Right ventricle myocardium superior (tissue), 1 donor: ENCODE data around the gene FBLN1. TPM values are rescaled to one million over a fixed set of nuclear protein-coding genes. Genes with fewer than 3 reads are reported as not detected.
A peak's percentile ranks its signal among the peaks of the same experiment; 100 is the strongest.
"Not testable (repeated sequence)": the region's sequence is repeated elsewhere in the genome, so short reads cannot be mapped to it uniquely, and the experiment has no call there.

ENCODE experiments used
- ATAC-seq: fragments of 200-7000 bp; cut with Tn5 transposase; one replicate; pipeline ENCODE4 v1.9.1; 2020; ENCODE audit warnings: mild to moderate bottlenecking; ENCODE audit not compliant: poor library complexity
- DNase-seq: peaks from one replicate; pipeline ENCODE4 v3.0.0-alpha.2; 2020
- intact Hi-C: fragments of 100-400 bp; cut with DNase I; formaldehyde crosslinking; loops from one replicate; pipeline ENCODE4 v1.11.2; 2022
- total RNA-seq: library from RNA; stranded (reverse); fragmentation: NEBNext Ultra II Directional; extraction: Animal tissue kit (Norgen Biotek cat#: 25700); gene quantifications from one replicate; pipeline ENCODE4 v1.2.1, GENCODE V29; 2021
- donor health status: DM: no; HTN: yes; CAD: no; lungs with severe emphysema.

Gene FBLN1
- total RNA-seq, 1 donor from 2014 or later = 89.5 TPM

DNA sequence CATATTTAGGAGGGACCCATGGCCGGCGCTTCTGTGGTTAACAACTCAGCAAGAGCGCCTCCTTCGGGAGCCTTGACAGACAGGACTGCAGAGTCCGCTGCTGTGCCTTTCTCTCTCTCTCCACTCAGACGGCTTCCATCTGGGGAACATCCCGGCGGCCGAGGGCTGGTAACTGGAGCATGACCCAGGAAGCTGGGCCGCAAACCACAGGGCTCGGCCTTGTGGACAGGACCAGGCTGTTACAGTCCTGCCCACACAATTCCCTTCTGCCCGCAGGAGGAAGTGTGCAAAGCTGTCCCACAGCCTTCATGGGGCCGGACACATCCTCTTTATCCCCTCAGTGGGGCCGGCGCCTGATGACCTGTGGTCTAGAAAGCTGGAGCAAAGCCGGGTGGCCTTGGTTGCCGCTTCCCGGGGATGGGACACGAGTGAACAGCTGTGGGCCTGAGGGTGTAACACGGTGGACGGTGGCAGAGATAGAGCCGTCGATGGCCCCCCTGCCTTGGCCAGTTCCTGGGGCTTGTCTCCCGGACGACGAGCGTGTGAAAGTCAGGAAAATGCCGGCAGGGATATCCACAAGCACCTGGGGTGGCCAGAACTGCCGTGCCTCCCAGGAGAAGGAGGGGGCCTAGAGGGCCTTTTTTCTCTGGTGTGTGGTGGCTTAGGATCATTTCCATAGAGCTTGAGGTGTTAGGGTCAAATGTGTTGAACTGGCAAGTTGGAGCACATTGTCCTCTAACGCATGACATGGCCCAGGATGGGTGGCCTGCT lies 50.1 kb downstream of the FBLN1 start:
- DNase-seq (peak; percentile 85), ATAC-seq (peak; percentile 59)
- intact Hi-C loops = loop anchor here (2.0 to 5.0 kb wide), 2 partner anchors 112 to 285 kb away; no protein-coding TSS in a partner anchor

DNA sequence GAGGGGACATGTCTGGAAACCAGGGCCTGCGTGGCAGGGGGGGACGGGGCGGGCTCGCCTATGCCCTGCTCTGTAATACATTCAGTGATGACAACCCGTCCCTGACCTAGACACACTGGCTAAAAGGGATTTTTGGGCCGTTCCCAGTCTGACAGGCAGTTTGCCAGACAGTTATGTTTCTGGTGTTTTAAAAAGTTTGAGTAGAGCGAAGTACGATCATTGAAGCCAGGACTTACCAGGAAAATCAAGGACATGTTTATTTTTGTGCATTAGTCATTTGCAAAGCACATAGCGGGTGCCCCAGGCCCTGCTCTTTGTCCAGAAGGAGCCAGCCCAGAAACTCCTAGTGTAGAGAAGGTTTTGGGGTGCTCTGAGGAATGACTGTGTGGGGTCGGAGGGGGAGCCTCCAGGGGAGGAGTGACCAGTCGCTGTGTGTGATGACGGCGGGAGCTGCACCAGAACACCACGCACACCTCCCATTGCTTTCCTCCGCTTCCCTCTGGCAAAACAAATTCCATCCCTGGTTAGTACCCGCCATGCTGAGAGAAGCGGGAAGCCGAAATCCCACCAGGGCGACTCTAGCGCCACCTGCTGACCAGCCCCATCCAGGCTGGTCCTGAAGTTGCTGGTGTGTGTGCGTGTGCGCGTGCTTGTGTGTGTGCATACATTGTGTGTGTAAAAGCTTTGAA lies 50.8 kb downstream of the FBLN1 start:
- intact Hi-C loops = loop anchor here (2.0 to 5.0 kb wide), 2 partner anchors 113 to 286 kb away; no protein-coding TSS in a partner anchor
- DNase-seq (peak; percentile 85), ATAC-seq (peak; percentile 69)

DNA sequence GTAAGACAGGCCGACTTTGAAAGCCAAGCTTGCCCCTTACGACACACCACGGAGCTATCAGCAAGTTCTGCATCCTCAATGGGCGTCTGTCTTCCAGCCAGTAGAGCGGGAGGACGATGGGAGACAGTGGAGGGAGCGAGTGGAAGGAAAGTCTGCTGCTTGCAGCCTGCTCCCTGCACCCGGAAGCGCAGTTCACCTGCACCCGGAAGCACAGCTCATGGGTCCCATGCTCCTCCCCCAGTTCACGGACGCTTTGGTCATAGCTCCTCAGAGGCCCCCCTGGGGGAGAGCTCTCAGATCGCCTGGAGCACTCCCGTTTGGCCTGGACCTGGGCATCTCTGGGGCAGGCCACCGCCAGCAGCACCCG lies 51.3 kb downstream of the FBLN1 start:
- no peak for ATAC-seq
- DNase-seq = no peak
- intact Hi-C loops = loop anchor here (5.0 kb wide), 1 partner anchor 287 kb away; no protein-coding TSS in a partner anchor

DNA sequence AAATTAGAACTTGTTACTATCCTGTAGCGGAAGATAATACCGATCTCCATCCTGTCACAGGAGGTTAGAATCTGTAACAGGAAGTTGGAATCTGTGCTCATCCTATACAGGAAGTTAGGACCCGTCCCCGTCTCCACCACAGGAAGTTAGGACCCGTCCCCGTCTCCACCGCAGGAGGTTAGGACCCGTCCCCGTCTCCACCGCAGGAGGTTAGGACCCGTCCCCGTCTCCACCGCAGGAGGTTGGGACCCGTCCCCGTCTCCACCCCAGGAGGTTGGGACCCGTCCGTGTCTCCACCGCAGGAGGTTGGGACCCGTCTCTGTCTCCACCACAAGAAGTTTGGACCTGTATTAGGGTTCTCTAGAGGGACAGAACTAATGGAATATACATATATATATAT lies 52.2 kb downstream of the FBLN1 start:
- intact Hi-C loops = loop anchor here (5.0 kb wide), 1 partner anchor 288 kb away; no protein-coding TSS in a partner anchor
- no peak for DNase-seq

DNA sequence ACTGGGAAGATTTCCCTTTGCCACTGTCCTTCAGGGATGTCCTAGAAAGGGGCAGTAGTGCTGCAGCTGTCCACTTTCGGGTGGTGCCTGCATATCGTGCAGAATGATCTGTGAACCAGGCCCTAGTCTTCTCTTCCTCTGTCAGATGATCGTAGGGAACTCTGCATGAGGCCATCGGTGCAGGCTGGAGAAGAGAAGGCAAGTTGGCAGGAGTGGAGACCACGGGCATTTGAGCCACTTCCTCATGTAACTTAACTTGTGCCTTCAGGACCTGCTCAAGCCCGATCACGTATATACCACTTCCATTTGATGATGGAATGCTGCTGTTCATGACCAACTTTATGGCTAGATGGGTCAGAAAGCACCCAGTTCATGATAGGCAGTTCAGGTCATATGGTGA lies 55.2 kb downstream of the FBLN1 start:
- DNase-seq, intact Hi-C loops, ATAC-seq: not testable (repeated sequence)

More for the DNA sequence above, 52.2 kb downstream of the FBLN1 start:
- no peak for ATAC-seq

DNA sequence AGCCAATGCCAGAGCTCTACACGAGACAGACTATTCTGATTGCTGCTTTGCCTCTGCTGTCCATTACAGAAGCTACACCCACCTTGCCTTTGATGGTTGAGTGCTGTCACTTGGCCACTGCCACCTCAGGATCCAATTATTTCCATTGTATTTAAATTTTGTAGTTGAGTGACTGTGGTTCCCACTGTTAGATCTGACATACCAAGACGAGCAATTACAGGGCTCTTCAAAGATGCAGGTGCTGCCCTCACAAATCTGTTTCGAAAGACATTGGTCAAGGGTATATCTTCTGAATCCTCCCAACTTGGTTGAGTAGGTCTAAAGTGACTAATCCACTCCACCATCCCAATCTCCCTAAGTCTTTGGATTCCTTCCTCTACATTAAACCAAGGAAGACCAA lies 57.4 kb downstream of the FBLN1 start:
- ATAC-seq, DNase-seq, intact Hi-C loops: not testable (repeated sequence)

DNA sequence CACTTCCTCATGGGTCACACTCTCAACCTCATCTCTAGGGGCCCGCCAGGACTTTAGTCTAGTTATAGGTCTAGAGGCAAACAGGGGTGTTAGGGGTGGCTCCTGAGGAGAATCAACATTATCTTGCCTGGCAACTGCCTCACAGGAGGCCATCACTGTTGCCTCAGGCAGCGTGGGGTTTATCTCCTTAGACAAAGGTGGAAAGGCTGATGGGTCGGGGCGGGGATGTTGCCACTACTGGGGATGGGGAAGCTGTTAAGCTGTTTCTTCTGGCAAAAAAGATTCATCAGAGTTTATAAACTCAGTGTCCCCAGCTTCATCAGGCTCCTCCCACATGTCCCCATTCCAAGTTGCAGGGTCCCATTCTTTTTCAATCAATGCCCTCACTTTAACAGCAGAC lies 58.1 kb downstream of the FBLN1 start:
- ATAC-seq, DNase-seq, intact Hi-C loops: not testable (repeated sequence)

DNA sequence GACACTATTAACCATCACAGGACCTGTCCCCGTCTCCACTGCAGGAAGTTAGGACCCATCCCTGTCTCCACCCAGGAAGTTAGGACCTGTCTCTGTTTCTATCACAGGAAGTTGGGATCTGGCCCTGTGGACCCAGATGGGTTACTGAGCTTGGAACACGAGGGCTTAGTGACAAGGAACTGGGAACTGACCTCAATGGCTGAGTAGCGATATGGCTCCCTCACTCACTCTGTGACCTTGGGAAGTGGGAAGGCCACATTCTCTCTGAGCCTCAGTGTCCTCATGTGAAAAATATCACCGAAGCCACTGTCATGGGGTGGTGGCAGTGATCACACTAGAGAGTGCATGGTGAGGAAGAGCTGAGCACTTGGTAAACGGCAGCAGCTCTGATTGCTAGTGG lies 59.4 kb downstream of the FBLN1 start:
- intact Hi-C loops = no loop called here
- ATAC-seq (no peak), DNase-seq (no peak)

DNA sequence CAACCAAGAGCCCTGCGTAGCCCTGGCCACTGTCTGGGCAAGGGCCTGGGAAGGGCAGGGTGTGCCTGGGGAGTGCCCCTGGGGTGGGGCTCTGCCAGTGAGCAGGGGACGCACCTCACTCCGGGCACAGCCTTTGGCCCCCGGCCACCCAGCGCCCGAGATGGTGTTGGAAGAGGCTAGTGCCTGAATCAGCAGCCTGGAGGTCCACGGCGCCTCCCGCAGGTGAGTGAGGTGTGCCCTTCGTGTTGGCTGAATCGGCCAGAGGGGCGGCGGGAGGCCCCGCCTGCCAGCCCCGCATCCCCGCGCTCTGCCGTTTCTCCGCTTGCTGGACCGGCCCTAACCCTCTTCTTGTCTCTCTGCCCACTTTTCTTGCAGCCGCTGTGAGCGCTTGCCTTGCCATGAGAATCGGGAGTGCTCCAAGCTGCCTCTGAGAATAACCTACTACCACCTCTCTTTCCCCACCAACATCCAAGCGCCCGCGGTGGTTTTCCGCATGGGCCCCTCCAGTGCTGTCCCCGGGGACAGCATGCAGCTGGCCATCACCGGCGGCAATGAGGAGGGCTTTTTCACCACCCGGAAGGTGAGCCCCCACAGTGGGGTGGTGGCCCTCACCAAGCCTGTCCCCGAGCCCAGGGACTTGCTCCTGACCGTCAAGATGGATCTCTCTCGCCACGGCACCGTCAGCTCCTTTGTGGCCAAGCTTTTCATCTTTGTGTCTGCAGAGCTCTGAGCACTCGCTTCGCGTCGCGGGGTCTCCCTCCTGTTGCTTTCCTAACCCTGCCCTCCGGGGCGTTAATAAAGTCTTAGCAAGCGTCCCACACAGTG lies 60.1 kb downstream of the FBLN1 start:
- DNase-seq = no peak
- ATAC-seq = no peak
- intact Hi-C loops = no loop called here

DNA sequence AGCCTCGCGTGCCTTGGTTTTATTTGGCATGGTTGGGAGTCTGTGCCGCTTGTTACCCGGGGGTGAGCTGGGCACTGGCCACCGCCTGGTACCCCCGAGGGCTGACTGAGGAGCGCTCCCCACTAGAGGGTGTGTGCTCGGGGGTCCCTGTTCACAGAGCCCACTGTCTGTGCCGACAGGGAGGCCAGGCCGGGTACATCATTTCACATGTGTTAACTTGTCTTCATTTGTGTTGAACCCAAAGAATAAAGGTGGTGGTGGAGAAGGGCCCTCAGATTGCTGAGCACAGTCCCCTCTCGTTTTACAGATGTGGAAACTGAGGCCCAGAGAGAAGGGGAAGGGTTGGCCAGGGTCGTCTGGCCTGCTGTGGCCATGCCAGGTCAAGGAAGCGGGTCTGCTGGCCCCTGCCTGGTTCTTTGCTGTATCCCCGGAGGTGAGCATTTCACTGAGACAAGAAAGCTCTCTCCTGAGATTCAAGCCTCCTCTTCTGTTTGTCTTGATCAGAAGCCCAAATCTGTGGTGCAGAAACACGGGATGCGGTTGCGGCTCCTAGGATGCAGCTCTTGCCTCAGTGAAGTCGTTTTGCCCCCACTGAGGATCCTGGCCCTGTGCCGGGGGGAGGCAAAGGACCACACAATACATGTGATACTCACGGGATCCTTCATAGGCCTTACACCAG lies 60.8 kb downstream of the FBLN1 start:
- ATAC-seq (no peak), DNase-seq (no peak)
- intact Hi-C loops = no loop called here

DNA sequence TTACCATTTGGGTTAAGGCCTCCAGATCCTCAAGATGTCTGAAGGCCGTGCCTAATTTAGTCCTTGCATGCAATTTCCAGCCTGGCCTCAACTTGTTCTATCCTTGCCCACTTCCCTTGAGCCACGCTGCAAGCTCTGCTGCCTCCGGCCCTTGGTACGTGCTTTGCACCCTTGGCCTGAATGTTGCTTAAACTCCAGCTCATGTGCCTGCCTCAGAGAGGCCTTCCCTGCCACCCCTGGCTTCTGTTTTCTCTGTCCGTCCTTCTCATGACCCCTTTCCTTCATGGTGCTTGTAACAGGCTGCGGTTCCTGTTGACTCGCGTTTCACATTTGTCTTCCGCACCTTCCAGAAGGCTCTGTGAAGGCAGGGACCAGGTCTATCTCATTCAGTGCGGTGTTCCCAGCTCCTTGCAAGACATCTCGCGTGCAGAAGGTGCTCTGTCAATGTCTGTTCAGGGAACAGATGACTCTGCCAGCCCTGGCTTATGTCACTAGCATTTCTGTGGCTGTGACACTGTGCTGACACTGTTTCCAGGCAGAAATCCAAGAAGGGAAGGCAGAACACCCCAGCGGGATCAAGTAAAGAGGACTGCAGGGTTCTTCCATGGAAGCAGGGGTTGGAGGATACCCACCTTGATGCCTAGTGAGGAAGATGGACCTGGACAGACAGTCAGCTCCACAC lies 61.8 kb downstream of the FBLN1 start:
- DNase-seq = no peak
- ATAC-seq = peak; percentile 93
- intact Hi-C loops = no loop called here

DNA sequence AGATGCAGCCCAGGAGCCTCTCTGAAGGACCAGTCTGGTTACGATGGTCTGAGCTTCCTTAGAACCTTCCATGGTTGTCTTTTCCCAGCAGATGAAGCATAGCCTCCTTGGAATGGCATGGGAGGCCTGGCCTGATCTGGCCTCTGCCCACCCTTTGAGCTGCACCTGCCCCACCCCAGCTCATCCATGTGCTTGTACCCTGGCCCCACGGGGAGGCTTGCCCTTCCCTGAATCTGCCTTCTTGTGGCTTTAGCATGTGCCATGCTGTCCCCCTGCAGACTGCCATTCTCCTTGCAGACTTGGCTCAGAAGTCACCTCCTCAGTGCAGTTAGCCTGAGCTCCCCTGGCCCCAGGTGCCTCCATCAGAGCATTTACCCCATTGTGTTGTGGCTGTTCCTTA lies 62.5 kb downstream of the FBLN1 start:
- intact Hi-C loops = no loop called here
- no peak for ATAC-seq
- DNase-seq = no peak

DNA sequence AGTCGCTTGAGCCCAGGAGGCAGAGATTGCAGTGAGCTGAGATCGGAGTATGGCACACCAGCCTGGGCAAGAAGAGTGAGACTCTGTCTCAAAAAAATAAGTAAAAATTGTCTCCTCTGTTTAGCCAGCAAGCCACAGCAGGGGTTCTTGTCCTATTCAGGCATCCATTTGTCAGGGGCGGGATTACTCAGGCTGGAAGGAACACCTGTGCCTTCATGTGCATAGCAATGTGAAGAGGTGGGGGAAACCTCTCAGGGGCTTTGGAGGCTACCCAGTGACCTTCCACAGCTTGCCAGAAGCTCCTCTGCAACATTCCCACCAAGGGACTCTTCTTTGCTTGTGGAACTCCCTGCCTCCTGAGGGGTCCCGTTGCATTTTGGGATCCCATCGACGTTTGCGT lies 63.3 kb downstream of the FBLN1 start:
- intact Hi-C loops = no loop called here
- no peak for ATAC-seq
- DNase-seq = no peak

DNA sequence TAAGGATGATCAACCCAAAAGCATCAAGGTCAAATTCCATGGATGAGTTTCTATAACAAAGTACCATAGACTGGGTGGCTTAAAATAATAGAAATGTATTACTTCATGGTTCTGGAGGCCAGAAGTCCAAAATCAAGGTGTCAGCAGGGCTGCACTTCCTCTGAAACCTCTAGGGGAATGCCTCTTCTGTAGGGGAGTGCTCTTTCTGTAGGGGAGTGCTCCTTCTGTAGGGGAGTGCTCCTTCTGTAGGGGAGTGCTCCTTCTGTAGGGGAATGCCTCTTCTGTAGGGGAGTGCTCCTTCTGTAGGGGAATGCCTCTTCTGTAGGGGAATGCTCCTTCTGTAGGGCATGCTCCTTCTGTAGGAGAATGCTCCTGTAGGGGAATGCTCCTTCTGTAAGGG lies 65.5 kb downstream of the FBLN1 start:
- intact Hi-C loops = no loop called here
- DNase-seq (no peak), ATAC-seq (no peak)

DNA sequence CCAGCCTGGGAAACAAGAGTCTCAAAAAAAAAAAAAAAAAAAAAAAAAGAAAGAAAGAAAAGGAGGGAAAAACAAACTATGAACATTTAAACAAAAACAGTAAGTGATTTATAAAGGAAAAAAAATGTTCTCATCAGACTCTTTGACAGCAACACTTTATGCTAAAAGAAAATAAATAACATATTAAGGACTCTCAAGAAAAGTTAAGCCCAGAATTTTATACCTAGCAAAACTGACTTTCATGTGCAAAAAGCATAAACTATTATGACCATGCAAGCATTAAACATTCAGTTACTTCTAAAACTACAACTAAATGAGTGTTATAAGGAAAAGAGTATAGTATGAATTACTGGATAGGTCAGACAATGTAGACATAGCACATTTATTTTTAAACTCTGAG lies 68.4 kb downstream of the FBLN1 start:
- DNase-seq (no peak), ATAC-seq (no peak)
- intact Hi-C loops = no loop called here

DNA sequence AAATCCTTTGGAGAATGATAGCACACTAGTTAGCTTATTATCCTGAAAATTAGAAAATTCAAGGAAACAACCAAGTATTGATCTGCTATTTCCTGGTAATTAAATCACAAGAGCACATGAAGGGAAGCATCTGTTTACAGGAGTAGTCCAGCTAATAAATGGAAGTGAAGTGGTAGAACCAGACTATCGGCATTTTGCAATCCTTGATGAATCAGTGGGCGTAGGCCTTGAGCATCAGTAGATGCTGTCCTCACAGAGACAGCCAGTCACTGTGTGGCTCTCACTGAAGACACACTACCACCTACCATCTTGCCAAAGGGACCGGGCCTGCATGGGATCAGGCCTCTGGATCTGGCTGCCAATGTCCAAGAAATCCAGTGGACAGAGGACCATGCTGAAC lies 69.8 kb downstream of the FBLN1 start:
- DNase-seq = no peak
- intact Hi-C loops = no loop called here
- no peak for ATAC-seq

DNA sequence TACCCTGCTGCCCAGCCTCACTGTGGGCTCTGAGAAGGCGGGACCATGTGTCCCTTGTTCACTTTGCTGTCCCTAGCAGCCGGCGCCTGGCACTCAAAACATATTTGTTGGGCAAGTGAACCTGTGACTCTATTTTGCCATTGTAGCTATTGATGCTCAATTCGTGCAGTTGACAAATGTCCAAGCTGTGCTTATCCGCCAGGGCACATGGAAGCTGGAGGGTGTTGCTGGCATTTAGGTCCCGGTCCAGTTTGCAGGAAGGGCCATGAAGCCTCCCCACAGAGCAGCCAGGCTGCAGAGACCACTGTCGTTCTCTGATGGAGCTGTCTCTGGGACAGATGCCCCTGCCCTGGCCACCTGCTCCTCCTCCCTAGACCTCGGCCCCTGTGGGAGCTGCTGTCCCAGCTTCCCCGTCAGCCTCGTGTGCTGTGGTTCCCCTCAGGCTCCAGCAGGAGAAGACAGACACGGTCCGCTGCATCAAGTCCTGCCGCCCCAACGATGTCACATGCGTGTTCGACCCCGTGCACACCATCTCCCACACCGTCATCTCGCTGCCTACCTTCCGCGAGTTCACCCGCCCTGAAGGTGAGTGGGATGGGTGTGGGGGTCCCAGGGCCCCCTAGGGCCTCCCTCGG lies 71.5 kb downstream of the FBLN1 start:
- DNase-seq (no peak), ATAC-seq (no peak)
- intact Hi-C loops = no loop called here

DNA sequence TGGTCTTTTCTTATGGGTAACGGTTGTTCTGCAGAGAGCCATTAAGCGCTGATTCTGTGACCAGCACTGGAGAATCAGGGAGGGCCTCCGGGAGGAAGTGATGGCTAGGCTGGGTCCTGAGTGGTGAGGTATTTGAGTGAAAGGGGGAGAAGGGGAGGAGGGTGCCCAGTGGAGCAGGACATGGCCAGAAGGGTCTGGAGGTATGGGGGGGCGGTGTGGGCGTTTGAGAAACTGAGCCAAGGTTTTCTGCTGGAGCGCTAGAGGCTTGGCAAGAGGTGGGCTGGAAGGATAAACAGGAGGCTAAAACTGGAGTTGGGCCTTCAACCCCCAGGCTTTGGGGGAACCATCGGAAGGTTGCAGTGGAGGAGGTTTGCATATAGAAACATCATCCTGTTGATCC lies 72.5 kb downstream of the FBLN1 start:
- no peak for ATAC-seq
- no peak for DNase-seq
- intact Hi-C loops = no loop called here
